HEK293 (cell line): ENCODE data around the gene RAE1.

Experiments
- ZBTB1 ChIP-seq: fragments of 450-650 bp; formaldehyde crosslinking; IDR thresholded peaks from 2 replicates; pipeline ENCODE4 v1.5.1; 2016; ENCODE audit warnings: missing biosample characterization, missing genetic modification characterization
- ZBTB20 ChIP-seq: fragments of 450-650 bp; formaldehyde crosslinking; IDR thresholded peaks from 2 replicates; pipeline ENCODE4 v1.5.1; 2016; ENCODE audit warnings: missing biosample characterization, missing genetic modification characterization
- ZBTB7A ChIP-seq: fragments of 450-650 bp; formaldehyde crosslinking; IDR thresholded peaks from 2 replicates; pipeline ENCODE4 v1.5.1; 2016; ENCODE audit warnings: low read depth, missing biosample characterization, missing genetic modification characterization
- ZNF26 ChIP-seq: fragments of 450-650 bp; formaldehyde crosslinking; IDR thresholded peaks from 2 replicates; pipeline ENCODE4 v1.5.1; 2016; ENCODE audit warnings: missing biosample characterization, missing genetic modification characterization
- ZNF274 ChIP-seq, 2 experiments: fragments of 200-500 bp in 1 of 2; fragments of 450-650 bp in 1 of 2; sonication (Bioruptor generic) in 1 of 2; formaldehyde crosslinking in 1 of 2; IDR thresholded peaks; 2 replicates each; pipeline versions ENCODE4 v1.5.1 to v1.6.1; 2014 to 2016; ENCODE audit warnings: borderline replicate concordance in 1 of 2, inconsistent platforms in 1 of 2, low read length in 1 of 2, missing biosample characterization in 1 of 2, missing genetic modification characterization in 1 of 2
- ZNF423 ChIP-seq: fragments of 450-650 bp; formaldehyde crosslinking; IDR thresholded peaks from 2 replicates; pipeline ENCODE4 v1.5.1; 2016; ENCODE audit warnings: missing biosample characterization, missing genetic modification characterization
- ZNF530 ChIP-seq: fragments of 450-650 bp; formaldehyde crosslinking; IDR thresholded peaks from 2 replicates; pipeline ENCODE4 v1.5.1; 2016; ENCODE audit warnings: low read depth, missing biosample characterization, missing genetic modification characterization
- TF ChIP-seq, protein P1 (sequence below): fragments of 450-650 bp; formaldehyde crosslinking; IDR thresholded peaks from 2 replicates; pipeline ENCODE4 v1.5.1; 2016; ENCODE audit warnings: missing biosample characterization, missing genetic modification characterization, low read depth
- TF ChIP-seq, protein P2 (sequence below): fragments of 450-650 bp; formaldehyde crosslinking; IDR thresholded peaks from 2 replicates; pipeline ENCODE4 v1.5.1; 2016; ENCODE audit warnings: missing biosample characterization, missing genetic modification characterization
- TF ChIP-seq, protein P3 (sequence below): fragments of 450-650 bp; formaldehyde crosslinking; IDR thresholded peaks from 2 replicates; pipeline ENCODE4 v1.5.1; 2016; ENCODE audit warnings: missing biosample characterization, missing genetic modification characterization

DNA sequence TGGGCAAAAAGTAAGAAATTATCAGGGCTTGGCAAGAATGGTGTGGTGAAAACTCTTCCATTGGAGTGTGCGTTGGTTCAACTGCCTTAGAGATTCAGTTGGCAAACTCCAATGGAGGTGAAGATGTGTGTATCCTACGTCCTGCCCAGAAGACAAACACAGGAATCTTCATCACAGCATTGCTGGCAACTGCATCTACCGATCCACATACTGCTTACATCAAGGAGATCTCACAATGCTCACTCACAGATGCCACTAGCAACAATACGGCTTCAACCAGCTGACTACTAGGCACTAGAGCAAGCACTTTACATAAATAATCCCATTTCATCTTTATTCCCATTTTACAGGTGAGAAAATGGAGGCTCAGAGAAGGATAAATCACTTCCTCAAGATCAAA, 31.5 kb upstream of the RAE1 start:
- no peak for TF ChIP-seq ZNF530
- no peak for TF ChIP-seq ZNF274 (IDR thresholded peaks at IDR 0.05; ENCODE audit: low read length)
- no peak for TF ChIP-seq ZNF274 (tag by site-specific recombination; IDR thresholded peaks at IDR 0.05; ENCODE audit: borderline replicate concordance)
- no peak for TF ChIP-seq ZBTB7A (tag by site-specific recombination)
- TF ChIP-seq, protein P1, sequence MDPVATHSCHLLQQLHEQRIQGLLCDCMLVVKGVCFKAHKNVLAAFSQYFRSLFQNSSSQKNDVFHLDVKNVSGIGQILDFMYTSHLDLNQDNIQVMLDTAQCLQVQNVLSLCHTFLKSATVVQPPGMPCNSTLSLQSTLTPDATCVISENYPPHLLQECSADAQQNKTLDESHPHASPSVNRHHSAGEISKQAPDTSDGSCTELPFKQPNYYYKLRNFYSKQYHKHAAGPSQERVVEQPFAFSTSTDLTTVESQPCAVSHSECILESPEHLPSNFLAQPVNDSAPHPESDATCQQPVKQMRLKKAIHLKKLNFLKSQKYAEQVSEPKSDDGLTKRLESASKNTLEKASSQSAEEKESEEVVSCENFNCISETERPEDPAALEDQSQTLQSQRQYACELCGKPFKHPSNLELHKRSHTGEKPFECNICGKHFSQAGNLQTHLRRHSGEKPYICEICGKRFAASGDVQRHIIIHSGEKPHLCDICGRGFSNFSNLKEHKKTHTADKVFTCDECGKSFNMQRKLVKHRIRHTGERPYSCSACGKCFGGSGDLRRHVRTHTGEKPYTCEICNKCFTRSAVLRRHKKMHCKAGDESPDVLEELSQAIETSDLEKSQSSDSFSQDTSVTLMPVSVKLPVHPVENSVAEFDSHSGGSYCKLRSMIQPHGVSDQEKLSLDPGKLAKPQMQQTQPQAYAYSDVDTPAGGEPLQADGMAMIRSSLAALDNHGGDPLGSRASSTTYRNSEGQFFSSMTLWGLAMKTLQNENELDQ (tag by site-specific recombination) = no peak
- TF ChIP-seq, protein P2, sequence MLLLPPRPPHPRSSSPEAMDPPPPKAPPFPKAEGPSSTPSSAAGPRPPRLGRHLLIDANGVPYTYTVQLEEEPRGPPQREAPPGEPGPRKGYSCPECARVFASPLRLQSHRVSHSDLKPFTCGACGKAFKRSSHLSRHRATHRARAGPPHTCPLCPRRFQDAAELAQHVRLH (tag by site-specific recombination) = no peak
- TF ChIP-seq, protein P3, sequence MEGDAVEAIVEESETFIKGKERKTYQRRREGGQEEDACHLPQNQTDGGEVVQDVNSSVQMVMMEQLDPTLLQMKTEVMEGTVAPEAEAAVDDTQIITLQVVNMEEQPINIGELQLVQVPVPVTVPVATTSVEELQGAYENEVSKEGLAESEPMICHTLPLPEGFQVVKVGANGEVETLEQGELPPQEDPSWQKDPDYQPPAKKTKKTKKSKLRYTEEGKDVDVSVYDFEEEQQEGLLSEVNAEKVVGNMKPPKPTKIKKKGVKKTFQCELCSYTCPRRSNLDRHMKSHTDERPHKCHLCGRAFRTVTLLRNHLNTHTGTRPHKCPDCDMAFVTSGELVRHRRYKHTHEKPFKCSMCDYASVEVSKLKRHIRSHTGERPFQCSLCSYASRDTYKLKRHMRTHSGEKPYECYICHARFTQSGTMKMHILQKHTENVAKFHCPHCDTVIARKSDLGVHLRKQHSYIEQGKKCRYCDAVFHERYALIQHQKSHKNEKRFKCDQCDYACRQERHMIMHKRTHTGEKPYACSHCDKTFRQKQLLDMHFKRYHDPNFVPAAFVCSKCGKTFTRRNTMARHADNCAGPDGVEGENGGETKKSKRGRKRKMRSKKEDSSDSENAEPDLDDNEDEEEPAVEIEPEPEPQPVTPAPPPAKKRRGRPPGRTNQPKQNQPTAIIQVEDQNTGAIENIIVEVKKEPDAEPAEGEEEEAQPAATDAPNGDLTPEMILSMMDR = no peak
- no peak for TF ChIP-seq ZBTB1 (tag by site-specific recombination)
- no peak for TF ChIP-seq ZNF26 (tag by site-specific recombination)
- TF ChIP-seq ZNF423 (tag by site-specific recombination) = no peak
- TF ChIP-seq ZBTB20 (tag by site-specific recombination) = no peak
